ENCODE measurements around the gene ARCN1.

- TF ChIP-seq, protein P1, sequence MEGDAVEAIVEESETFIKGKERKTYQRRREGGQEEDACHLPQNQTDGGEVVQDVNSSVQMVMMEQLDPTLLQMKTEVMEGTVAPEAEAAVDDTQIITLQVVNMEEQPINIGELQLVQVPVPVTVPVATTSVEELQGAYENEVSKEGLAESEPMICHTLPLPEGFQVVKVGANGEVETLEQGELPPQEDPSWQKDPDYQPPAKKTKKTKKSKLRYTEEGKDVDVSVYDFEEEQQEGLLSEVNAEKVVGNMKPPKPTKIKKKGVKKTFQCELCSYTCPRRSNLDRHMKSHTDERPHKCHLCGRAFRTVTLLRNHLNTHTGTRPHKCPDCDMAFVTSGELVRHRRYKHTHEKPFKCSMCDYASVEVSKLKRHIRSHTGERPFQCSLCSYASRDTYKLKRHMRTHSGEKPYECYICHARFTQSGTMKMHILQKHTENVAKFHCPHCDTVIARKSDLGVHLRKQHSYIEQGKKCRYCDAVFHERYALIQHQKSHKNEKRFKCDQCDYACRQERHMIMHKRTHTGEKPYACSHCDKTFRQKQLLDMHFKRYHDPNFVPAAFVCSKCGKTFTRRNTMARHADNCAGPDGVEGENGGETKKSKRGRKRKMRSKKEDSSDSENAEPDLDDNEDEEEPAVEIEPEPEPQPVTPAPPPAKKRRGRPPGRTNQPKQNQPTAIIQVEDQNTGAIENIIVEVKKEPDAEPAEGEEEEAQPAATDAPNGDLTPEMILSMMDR (IDR thresholded peaks at IDR 0.05 in 4 of 5, conservative IDR thresholded peaks at IDR 0.05 in 1 of 5), result no peak
- peak in 1 of 2 donors; percentile 49 for TF ChIP-seq POLR2A (IDR thresholded peaks at IDR 0.05)
Measured at GRCh38 chr11:118605116-118605867, 33.1 kb downstream of the ARCN1 start.
